Measurements from ENCODE around the gene KCTD7. TPM values are rescaled to one million over a fixed set of nuclear protein-coding genes. Genes with fewer than 3 reads are reported as not detected.
"Not testable (repeated sequence)": the region's sequence is repeated elsewhere in the genome, so short reads cannot be mapped to it uniquely, and the experiment has no call there.

KCTD7 gene
- 10 to 100 TPM; 13.7 to 27.9 (median 18.3) TPM for total RNA-seq

DNA sequence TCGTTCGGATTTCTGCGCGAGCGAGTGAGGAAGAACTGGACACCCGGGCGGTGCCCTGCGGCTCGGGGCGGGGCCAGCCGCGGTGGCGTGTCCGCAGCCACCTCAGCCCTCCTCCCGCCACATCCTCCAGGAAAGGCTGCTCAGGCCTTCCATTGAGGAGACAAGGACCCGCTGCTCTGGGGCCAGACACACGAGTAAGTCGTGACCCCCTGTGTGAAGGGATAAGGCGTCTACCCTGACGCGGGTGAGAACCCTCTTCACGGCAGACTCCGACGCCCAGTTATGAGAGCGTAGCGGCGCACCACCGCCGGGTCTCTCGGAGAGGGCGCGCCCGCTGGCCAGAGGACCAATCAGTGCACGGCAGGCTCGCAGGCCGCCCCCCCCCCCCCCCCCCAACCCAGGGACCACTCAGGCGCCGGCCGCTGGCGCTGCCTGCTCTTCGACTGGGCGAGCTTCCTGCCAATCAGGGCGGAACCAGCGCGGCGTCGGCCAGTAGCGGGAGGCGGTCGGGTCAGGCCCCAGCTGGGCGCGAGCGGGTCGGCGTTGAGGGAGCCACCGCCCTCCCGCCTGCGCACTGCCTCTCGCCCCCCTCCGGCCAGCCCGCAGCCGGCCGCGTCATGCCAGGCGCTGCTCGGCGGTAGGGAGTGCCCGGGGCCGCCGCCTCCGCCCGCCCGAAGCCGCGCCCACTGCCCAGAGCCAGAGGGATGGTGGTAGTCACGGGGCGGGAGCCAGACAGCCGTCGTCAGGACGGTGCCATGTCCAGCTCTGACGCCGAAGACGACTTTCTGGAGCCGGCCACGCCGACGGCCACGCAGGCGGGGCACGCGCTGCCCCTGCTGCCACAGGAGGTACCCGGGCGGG lies at the start of gene KCTD7:
Gene KCTD7 (plus strand): TSS at position 521 of the 861 bp plus-strand sequence. CDS start 184 bp downstream, at position 705.
- no peaks in the 10 kb centered on the region for H3K27me3 ChIP-seq
- H3K4me1 ChIP-seq, result peaks cover 0 to 39% (median 0%) of the 10 kb centered on the region in 3 donors
- no peak for TF ChIP-seq EP300 (IDR thresholded peaks at IDR 0.05)
- peak; percentile 97 to 99 for TF ChIP-seq POLR2A (IDR thresholded peaks at IDR 0.05)
- TF ChIP-seq CTCF (IDR thresholded peaks at IDR 0.05), result no peak
- TF ChIP-seq POLR2AphosphoS5 (IDR thresholded peaks at IDR 0.05), result peak; percentile 100
- peaks cover 0 to 6% of the 10 kb centered on the region in 2 donors for H3K36me3 ChIP-seq
- WGBS, 2 donors (ENCODE audit: low coverage in 1 of 2), result 0% methylated on average over 1 of the region's 93 CpGs; no CpG with 5 or more reads in 1 of the 2 donors
- peak; percentile 94 for ATAC-seq
- H3K4me3 ChIP-seq, result peak within 1 kb of the TSS; percentile 41 to 94
- H3K9me3 ChIP-seq, result no peaks in the 10 kb centered on the region
- H3K27ac ChIP-seq, result peak within 1 kb of the TSS; percentile 97 to 99 (median 98)

GRCh38 chr7:66580380-66580779 lies 48.3 kb upstream of the KCTD7 start:
- WGBS, 2 donors (ENCODE audit: low coverage in 1 of 2), result 54 to 80% methylated on average over 1 of the region's 1 CpG
- not testable (repeated sequence) for H3K27me3 ChIP-seq, ATAC-seq, H3K4me3 ChIP-seq, H3K27ac ChIP-seq, H3K9me3 ChIP-seq
- Histone ChIP-seq H3K4me1 (peaks cover 0 to 35% (median 0%) of the 10 kb centered on the region in 3 donors), H3K36me3 (peaks cover 0 to 41% of the 10 kb centered on the region in 2 donors)

DNA sequence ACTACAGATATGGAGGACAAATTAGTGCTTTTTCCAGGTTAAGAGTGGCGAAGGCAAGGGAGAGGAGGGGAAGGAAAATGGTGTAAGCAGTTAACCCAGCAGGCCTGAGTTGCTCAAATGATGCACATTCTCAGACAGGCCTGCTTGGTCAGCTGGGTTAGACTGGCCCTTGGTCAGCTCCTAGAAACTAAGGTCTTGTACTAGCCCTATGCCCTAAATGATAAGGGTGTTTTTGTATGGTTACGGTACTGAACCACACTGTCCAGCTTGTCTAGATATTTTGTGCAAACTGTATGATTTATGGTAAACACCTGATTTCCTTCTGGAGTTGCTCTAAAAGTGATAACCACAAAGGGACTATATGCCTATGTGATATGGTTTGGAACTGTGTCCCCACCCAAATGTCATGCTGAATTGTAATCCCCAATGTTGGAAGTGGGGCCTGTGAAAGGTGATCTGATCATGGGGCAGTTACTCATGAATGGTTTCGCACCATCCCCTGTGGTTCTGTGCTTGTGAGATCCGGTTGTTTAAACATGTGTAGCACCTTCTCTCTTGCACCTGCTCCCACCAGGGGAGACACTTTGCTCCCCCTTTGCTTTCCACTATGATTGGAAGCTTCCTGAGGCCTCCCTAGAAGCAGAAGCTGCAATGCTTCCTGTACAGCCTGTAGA lies 45.7 kb upstream of the KCTD7 start:
- H3K27me3 ChIP-seq, H3K4me3 ChIP-seq, H3K9me3 ChIP-seq, H3K27ac ChIP-seq, ATAC-seq: not testable (repeated sequence)
- Histone ChIP-seq H3K36me3 (peaks cover 0 to 31% of the 10 kb centered on the region in 2 donors), H3K4me1 (peaks cover 0 to 43% (median 0%) of the 10 kb centered on the region in 3 donors)
- WGBS, 2 donors (ENCODE audit: low coverage in 1 of 2), result 85 to 89% methylated on average over 3 to 4 of the region's 4 CpGs

- Histone ChIP-seq H3K4me3 (no peak overlapping the region), H3K27me3 (no peaks in the 10 kb centered on the region), H3K9me3 (no peaks in the 10 kb centered on the region), H3K27ac (no peak overlapping the region), H3K36me3 (peaks cover 0 to 31% of the 10 kb centered on the region in 2 donors), H3K4me1 (peaks cover 0 to 43% (median 0%) of the 10 kb centered on the region in 3 donors)
- TF ChIP-seq EP300 (IDR thresholded peaks at IDR 0.05) (no peak), POLR2A (IDR thresholded peaks at IDR 0.05) (no peak), CTCF (IDR thresholded peaks at IDR 0.05) (no peak), POLR2AphosphoS5 (IDR thresholded peaks at IDR 0.05) (no peak)
- 88 to 94% methylated on average over 2 of the region's 2 CpGs for WGBS, 2 donors (ENCODE audit: low coverage in 1 of 2)
- ATAC-seq, result no peak
These were observed 45.1 kb upstream of the KCTD7 start for GRCh38 chr7:66583490-66584110.

DNA sequence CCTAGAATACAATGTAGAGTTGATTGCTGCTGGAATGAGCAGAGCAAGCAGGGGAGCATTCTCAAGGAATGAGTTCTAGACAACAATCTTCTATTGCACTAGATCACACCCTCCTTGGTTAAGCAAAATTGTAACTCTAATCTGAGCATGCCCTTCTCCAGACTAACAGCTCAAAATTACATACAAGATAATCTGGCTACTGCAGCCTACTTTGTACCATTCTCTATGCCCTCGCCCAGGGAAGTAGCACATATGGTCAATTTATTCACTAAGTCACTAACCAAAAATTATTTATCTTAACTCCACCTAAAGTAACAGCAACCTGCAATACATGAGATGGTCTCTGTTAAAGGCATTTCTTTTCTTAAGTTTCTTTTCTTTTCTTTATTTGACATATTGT lies 42.5 kb upstream of the KCTD7 start:
- no peak for ATAC-seq
- Histone ChIP-seq H3K27me3 (no peaks in the 10 kb centered on the region), H3K9me3 (no peaks in the 10 kb centered on the region), H3K36me3 (peaks cover 0 to 31% of the 10 kb centered on the region in 2 donors), H3K4me3 (no peak overlapping the region), H3K4me1 (peaks cover 3 to 68% (median 5%) of the 10 kb centered on the region in 3 donors), H3K27ac (no peak overlapping the region)
- TF ChIP-seq POLR2AphosphoS5 (IDR thresholded peaks at IDR 0.05) (no peak), POLR2A (IDR thresholded peaks at IDR 0.05) (no peak), CTCF (IDR thresholded peaks at IDR 0.05) (no peak), EP300 (IDR thresholded peaks at IDR 0.05) (no peak)
- 82 to 91% methylated on average over 1 of the region's 1 CpG for WGBS, 2 donors (ENCODE audit: low coverage in 1 of 2)

DNA sequence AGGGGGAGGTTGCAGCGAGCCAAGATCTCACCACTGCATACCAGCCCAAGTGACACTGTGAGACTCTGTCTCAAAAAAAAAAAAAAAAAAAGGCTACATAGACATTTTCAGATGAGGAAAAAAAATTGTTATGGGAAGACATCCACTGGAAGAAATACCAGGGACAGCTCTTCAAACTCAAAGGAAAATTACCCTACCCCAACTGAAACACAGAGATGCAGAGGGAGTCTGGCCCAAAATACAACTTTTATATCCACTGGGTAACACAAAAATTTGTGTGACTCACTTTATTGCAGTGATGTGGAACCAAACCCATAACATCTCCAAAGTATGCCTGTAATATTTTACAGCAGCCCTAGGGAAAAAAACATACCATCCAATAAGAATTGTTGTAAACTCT lies 40.5 kb upstream of the KCTD7 start:
- H3K27ac ChIP-seq, H3K9me3 ChIP-seq, H3K27me3 ChIP-seq, ATAC-seq, H3K4me3 ChIP-seq: not testable (repeated sequence)
- Histone ChIP-seq H3K36me3 (peaks cover 0 to 12% of the 10 kb centered on the region in 2 donors), H3K4me1 (peaks cover 3 to 77% (median 5%) of the 10 kb centered on the region in 3 donors)
- 80% methylated on average over 1 of the region's 1 CpG; no CpG with 5 or more reads in 1 of the 2 donors for WGBS, 2 donors (ENCODE audit: low coverage in 1 of 2)

- ATAC-seq, H3K9me3 ChIP-seq, H3K27me3 ChIP-seq, H3K36me3 ChIP-seq, H3K4me3 ChIP-seq: not testable (repeated sequence)
- Histone ChIP-seq H3K27ac (peak overlapping the region in 1 of 4 donors; percentile 98), H3K4me1 (peaks cover 3 to 70% (median 5%) of the 10 kb centered on the region in 3 donors)
- 69 to 74% methylated on average over 4 of the region's 5 CpGs for WGBS, 2 donors (ENCODE audit: low coverage in 1 of 2)
These were observed 39.7 kb upstream of the KCTD7 start for GRCh38 chr7:66588856-66589570.

- peaks cover 3 to 61% (median 5%) of the 10 kb centered on the region in 3 donors for H3K4me1 ChIP-seq
- H3K9me3 ChIP-seq, H3K27me3 ChIP-seq, ATAC-seq, H3K36me3 ChIP-seq: not testable (repeated sequence)
- peak overlapping the region in 3 of 4 donors; percentile 92 to 98 (median 97) for H3K27ac ChIP-seq
- peak overlapping the region; percentile 74 to 90 for H3K4me3 ChIP-seq
- 11 to 34% methylated on average over 6 to 7 of the region's 11 CpGs for WGBS, 2 donors (ENCODE audit: low coverage in 1 of 2)
These were observed 38.2 kb upstream of the KCTD7 start for GRCh38 chr7:66590302-66591057.

Data from gastroesophageal sphincter (tissue), 4 donors.